HFF-Myc (cell line): ENCODE results near the gene PPP1R15B.

Source experiments
- DNase-seq: peaks from one replicate; pipeline ENCODE4 v3.0.0-alpha.2; 2011; ENCODE audit warnings: low read depth; ENCODE audit errors: extremely low read depth
- H3K4me3 ChIP-seq: replicated peaks from 2 replicates; pipeline ENCODE4 v1.5.1; 2011; ENCODE audit warnings: low read depth, mild to moderate bottlenecking, control low read depth, low read length
- CTCF ChIP-seq: IDR thresholded peaks from 2 replicates; pipeline ENCODE4 v1.5.1; 2012; ENCODE audit warnings: mild to moderate bottlenecking, low read depth, low read length, control low read depth; ENCODE audit errors: missing control alignments

Gene PPP1R15B

GRCh38 chr1:204384636-204385352 is 26.8 kb downstream of the PPP1R15B start:
- no peak for TF ChIP-seq CTCF
- DNase-seq = no peak

GRCh38 chr1:204383163-204383904 is 28.3 kb downstream of the PPP1R15B start:
- H3K4me3 ChIP-seq = no peak overlapping the region
- no peak for DNase-seq
- TF ChIP-seq CTCF = no peak

More at GRCh38 chr1:204384636-204385352, 26.8 kb downstream of the PPP1R15B start:
- no peak overlapping the region for H3K4me3 ChIP-seq

- no peak for TF ChIP-seq CTCF
- H3K4me3 ChIP-seq = no peak overlapping the region
Observed at GRCh38 chr1:204382714-204383083, 28.9 kb downstream of the PPP1R15B start.

GRCh38 chr1:204380293-204380831 is 31.3 kb downstream of the PPP1R15B start:
- TF ChIP-seq CTCF = no peak
- no peak overlapping the region for H3K4me3 ChIP-seq
- DNase-seq = no peak

More at GRCh38 chr1:204382714-204383083, 28.9 kb downstream of the PPP1R15B start:
- DNase-seq = no peak

GRCh38 chr1:204377800-204378668 is 33.6 kb downstream of the PPP1R15B start:
- no peak for TF ChIP-seq CTCF
- DNase-seq = no peak
- peak overlapping the region; percentile 37 for H3K4me3 ChIP-seq

- peak overlapping the region; percentile 37; the same call in 1 of the 2 replicates for H3K4me3 ChIP-seq
- no peak for TF ChIP-seq CTCF
- no peak for DNase-seq
Observed at GRCh38 chr1:204376919-204377799, 34.5 kb downstream of the PPP1R15B start.
